ENCODE measurements around the gene THAP11. TPM values are rescaled to one million over a fixed set of nuclear protein-coding genes. Genes with fewer than 3 reads are reported as not detected.

Gene THAP11
- total and polyA plus RNA-seq, 2 of the 13 experiments (the other 11 are each of a cell fraction or from before 2014, with no cell fraction given): 44.2 to 53.4 TPM

DNA sequence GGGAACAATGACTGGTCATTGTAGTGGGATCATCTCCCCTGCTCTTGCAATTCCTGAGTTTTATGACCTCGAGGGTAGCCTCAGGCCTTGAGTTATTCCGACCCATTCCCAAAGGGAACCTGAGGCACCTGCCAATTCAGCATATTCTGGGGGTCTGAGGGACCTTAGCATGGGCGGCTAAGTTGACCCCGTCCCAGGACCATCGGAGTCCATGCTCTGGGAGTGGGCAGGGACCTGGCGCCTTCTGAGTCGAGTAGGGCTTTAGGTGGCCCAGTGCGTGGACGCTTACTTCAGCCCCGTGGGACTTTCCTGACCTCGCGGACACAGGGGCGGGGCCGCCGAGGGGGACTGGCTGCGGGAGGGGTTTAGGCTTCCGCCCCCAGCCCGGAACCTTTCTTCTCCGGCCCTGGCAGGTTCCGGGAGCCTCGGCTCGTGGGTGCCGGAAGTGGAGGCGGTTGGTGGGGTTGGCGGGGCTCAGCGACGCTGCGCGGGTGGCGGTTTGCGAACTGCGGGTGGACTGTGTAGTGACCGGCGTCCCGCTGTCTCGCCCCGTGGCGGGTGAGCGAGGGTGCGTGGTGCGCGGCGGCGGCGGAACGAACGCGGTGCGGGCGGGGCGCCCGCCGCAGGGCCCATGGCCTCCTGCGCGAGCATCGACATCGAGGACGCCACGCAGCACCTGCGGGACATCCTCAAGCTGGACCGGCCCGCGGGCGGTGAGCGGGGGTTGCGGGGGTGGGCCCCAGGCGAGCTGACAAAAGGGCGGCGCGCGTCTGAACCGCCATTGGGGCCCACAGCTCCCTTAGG lies 30.7 kb downstream of the THAP11 start, which contains the start of gene EDC4 (continued):
- TF ChIP-seq SAP130 (CRISPR knock-in tag; IDR thresholded peaks at IDR 0.05; ENCODE audit: low read depth) (peak; percentile 97), HOXD1 (CRISPR knock-in tag; IDR thresholded peaks at IDR 0.05) (peak; percentile 82), MED8 (CRISPR knock-in tag; IDR thresholded peaks at IDR 0.05; ENCODE audit: insufficient replicate concordance) (peak; percentile 57), NR2F2 (IDR thresholded peaks at IDR 0.05; ENCODE audit: borderline replicate concordance, low read depth) (peak; percentile 68; the same call in 1 of the 2 replicates), ZNF772 (CRISPR knock-in tag; IDR thresholded peaks at IDR 0.05) (peak; percentile 98; the same call in 1 of the 2 replicates), PPARG (CRISPR knock-in tag; conservative IDR thresholded peaks at IDR 0.05) (peak; percentile 73; the same call in 1 of the 2 replicates), KAT2B (IDR thresholded peaks at IDR 0.05; ENCODE audit: borderline replicate concordance, low read depth, low read length) (no peak), ZSCAN22 (CRISPR knock-in tag; IDR thresholded peaks at IDR 0.05) (no peak), DPF2 (CRISPR knock-in tag; IDR thresholded peaks at IDR 0.05; ENCODE audit: borderline replicate concordance, low read depth) (no peak), NR3C1 (CRISPR knock-in tag; IDR thresholded peaks at IDR 0.05) (no peak; the same call in 1 of the 2 replicates), ZNF83 (CRISPR knock-in tag; IDR thresholded peaks at IDR 0.05; ENCODE audit: borderline replicate concordance) (peak; percentile 45; the same call in 1 of the 2 replicates), ZNF253 (CRISPR knock-in tag; IDR thresholded peaks at IDR 0.05; ENCODE audit: borderline replicate concordance) (no peak; the same call in 1 of the 2 replicates), ZNF484 (CRISPR knock-in tag; IDR thresholded peaks at IDR 0.05; ENCODE audit: borderline replicate concordance, low read depth) (no peak), ZNF563 (CRISPR knock-in tag; IDR thresholded peaks at IDR 0.05) (peak; percentile 82; the same call in 1 of the 2 replicates), WIZ (CRISPR knock-in tag; IDR thresholded peaks at IDR 0.05) (no peak; the same call in 1 of the 2 replicates), BRCA1 (CRISPR knock-in tag; IDR thresholded peaks at IDR 0.05) (0 out of 2 replicates have a peak, but pooled peaks have one; percentile 36), ZNF672 (CRISPR knock-in tag; IDR thresholded peaks at IDR 0.05) (0 out of 2 replicates have a peak, but pooled peaks have one; percentile 64), SNRNP70 (IDR thresholded peaks at IDR 0.05; ENCODE audit: low read depth, low read length) (no peak), ZKSCAN1 (IDR thresholded peaks at IDR 0.05; ENCODE audit: low read length) (no peak), NCOA1 (CRISPR knock-in tag; IDR thresholded peaks at IDR 0.05) (peak; percentile 94), FOSL2 (CRISPR knock-in tag; IDR thresholded peaks at IDR 0.05) (peak; percentile 65), PITX1 (CRISPR knock-in tag; IDR thresholded peaks at IDR 0.05) (peak; percentile 74; the same call in 1 of the 2 replicates), ZNF44 (CRISPR knock-in tag; IDR thresholded peaks at IDR 0.05) (peak; percentile 51; the same call in 1 of the 2 replicates)
- TF ChIP-seq, protein P1, sequence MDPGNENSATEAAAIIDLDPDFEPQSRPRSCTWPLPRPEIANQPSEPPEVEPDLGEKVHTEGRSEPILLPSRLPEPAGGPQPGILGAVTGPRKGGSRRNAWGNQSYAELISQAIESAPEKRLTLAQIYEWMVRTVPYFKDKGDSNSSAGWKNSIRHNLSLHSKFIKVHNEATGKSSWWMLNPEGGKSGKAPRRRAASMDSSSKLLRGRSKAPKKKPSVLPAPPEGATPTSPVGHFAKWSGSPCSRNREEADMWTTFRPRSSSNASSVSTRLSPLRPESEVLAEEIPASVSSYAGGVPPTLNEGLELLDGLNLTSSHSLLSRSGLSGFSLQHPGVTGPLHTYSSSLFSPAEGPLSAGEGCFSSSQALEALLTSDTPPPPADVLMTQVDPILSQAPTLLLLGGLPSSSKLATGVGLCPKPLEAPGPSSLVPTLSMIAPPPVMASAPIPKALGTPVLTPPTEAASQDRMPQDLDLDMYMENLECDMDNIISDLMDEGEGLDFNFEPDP (CRISPR knock-in tag; conservative IDR thresholded peaks at IDR 0.05): peak; percentile 97; the same call in 1 of the 2 replicates
- TF ChIP-seq, protein P2, sequence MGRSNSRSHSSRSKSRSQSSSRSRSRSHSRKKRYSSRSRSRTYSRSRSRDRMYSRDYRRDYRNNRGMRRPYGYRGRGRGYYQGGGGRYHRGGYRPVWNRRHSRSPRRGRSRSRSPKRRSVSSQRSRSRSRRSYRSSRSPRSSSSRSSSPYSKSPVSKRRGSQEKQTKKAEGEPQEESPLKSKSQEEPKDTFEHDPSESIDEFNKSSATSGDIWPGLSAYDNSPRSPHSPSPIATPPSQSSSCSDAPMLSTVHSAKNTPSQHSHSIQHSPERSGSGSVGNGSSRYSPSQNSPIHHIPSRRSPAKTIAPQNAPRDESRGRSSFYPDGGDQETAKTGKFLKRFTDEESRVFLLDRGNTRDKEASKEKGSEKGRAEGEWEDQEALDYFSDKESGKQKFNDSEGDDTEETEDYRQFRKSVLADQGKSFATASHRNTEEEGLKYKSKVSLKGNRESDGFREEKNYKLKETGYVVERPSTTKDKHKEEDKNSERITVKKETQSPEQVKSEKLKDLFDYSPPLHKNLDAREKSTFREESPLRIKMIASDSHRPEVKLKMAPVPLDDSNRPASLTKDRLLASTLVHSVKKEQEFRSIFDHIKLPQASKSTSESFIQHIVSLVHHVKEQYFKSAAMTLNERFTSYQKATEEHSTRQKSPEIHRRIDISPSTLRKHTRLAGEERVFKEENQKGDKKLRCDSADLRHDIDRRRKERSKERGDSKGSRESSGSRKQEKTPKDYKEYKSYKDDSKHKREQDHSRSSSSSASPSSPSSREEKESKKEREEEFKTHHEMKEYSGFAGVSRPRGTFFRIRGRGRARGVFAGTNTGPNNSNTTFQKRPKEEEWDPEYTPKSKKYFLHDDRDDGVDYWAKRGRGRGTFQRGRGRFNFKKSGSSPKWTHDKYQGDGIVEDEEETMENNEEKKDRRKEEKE (IDR thresholded peaks at IDR 0.05): no peak
- TF ChIP-seq, protein P3, sequence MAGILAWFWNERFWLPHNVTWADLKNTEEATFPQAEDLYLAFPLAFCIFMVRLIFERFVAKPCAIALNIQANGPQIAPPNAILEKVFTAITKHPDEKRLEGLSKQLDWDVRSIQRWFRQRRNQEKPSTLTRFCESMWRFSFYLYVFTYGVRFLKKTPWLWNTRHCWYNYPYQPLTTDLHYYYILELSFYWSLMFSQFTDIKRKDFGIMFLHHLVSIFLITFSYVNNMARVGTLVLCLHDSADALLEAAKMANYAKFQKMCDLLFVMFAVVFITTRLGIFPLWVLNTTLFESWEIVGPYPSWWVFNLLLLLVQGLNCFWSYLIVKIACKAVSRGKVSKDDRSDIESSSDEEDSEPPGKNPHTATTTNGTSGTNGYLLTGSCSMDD (CRISPR knock-in tag; IDR thresholded peaks at IDR 0.05): no peak

All from HepG2 (cell line).